ELR (cell line): ENCODE results near the gene KDR.

Experiments used
- DNase-seq: peaks from one replicate; pipeline ENCODE4 v3.0.0-alpha.2; 2015; ENCODE audit warnings: low read depth

The KDR gene

GRCh38 chr4:55078987-55079386 is 46.4 kb downstream of the KDR start:
- peak; percentile 45 for DNase-seq

DNA sequence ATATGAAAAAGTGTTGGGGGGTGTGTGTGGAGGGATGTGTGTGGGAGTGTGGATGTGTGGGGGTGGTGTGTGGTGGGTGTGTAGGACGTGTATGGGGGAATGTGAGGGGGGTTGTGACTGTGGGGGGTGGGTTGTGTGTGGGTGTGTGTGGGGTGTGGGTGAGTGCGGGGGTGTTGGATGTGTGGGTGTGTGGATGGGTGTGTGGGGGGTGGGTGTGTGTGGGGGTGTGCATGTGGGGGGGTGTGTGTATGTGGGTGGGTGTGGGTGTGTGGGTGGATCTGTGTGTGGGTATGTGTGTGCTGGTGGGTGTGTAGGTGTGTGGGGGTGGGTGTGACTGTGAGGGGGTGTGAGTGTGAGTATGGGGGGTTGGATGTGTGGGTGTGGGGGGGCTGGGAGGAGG is 47.8 kb downstream of the KDR start:
- no peak for DNase-seq

DNA sequence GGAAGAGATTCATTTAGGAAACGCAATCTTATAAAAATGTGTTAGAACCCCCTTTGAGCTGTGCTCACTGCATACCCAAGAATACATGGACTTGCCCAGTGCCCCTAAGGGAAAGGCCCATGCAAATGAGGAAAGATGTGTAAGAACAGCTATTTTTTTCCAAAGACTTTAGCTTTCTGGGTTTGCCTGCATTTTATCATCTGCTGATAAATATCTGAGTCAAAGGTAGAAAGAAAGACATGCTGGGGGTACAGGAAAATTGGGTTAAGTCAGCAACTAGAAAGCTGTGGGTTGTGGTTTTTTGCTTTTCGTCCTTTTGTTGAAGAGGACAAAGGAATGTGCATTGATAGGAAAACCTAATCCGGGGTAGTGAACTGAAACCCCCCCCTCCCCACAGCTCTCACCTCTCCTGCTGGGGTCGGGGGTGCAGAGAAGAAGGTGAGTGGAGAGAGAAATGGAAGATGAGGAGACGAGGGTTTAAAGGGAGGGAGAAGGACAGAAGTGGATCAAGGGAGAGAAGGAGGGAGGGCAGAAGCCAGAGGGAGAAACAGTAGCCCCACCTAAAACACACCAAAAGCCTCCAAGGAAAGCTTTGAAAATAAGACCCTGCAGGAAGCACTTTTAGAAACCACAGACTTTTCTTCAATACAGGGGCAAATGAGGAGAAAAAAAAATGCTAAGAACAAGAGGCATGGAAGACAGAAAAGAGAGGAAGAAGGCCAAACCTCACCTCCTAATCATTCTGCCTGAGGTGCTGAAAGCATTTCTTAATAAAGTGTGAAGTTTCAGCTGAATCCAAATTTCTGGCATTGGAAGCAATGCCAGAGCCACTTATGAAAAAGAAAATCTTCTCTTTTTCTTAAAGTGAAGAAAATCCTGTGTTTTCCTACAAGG is 49.3 kb downstream of the KDR start:
- no peak for DNase-seq

- no peak for DNase-seq
These were observed 50.0 kb downstream of the KDR start for GRCh38 chr4:55075376-55075775.

- DNase-seq: peak; percentile 2
These were observed 51.0 kb downstream of the KDR start for GRCh38 chr4:55074386-55074785.

DNA sequence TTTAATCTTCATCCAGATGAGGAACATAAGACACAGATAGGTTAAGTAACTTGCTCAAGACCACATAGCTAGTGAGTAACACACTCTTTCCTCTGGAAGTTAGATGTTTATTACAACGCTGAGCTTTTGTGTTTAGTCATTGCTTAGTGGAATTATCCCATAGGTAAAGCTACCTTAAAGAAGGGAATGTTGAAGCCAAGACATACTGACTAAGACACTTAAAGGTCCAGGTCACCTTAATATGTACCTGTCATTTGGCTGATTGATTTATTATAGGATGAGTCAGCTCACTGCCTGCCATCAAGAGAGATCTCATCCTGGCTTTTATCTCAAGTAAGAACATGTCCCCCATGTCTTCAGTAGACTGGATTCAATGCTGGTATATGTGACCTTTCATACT is 53.4 kb downstream of the KDR start:
- no peak for DNase-seq

DNA sequence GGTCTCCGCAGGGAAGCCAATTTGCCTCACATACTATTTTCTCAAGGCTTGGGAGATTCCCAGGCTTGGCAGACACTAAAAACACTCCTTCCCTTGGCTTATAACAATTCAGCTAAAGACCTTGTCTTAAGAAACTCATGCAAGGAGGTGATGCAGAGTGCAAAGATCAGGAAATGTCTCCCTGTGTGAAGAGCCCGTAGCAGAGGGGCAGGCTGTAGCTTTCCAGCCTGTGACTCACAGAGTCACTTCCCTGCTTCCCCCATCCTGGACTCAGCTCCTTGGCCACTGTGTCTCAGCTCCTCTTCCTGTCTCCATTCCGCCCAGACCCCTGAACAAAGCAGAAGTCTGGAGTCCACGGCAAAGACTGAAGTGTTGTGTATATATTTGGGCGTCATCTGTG is 56.1 kb downstream of the KDR start:
- DNase-seq: peak; percentile 20

DNA sequence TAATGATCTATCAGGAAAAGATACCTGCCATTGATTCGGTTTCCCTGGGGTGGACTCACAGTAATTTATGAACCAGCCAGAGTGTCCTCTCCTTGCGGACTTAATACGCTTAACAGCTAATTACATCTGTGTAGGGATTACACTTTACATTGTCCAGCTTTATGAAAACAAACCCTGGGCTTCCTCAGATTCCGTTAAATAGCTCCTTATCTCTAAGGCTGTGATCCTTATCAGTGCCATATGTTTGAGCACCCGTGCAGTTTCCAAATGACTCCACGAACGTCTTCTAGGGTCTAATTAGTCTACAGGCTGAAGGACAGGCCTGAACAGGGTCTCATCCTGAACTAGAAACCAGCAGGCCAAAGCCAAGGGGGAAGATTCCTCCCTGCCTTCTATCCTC is 56.9 kb downstream of the KDR start:
- DNase-seq: no peak

- DNase-seq: no peak
These were observed 59.4 kb downstream of the KDR start for GRCh38 chr4:55066018-55066417.

- no peak for DNase-seq
These were observed 69.9 kb downstream of the KDR start for GRCh38 chr4:55055529-55055928.

- DNase-seq: no peak
These were observed 73.9 kb downstream of the KDR start for GRCh38 chr4:55051532-55051931.

DNA sequence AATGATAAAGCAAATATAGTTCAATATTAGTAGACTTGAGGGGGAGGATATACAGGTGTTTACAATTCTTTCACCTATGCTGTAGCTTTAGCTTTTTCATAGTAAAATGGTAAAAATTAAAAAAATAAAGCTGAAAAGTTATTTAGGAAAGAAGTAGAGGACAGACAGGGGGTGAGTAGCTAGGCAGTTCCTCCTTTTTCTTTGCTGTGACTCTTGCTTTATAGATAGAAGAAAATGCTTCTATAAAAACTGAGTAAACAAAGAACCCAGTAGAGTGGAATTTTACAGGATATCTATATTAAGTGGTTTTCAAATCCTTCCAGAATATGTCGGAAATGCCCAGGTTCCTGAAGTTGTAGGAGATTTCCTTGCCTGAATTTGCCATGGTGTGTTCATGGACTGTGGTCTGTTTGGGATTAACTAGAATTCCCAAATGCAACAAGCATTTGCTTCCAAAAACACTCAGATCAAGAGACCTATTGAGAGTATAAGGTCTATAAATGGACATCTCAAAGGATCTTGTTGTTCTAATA is 74.9 kb downstream of the KDR start:
- DNase-seq: no peak

GRCh38 chr4:55038176-55038890 is 87.1 kb downstream of the KDR start:
- no peak for DNase-seq

DNA sequence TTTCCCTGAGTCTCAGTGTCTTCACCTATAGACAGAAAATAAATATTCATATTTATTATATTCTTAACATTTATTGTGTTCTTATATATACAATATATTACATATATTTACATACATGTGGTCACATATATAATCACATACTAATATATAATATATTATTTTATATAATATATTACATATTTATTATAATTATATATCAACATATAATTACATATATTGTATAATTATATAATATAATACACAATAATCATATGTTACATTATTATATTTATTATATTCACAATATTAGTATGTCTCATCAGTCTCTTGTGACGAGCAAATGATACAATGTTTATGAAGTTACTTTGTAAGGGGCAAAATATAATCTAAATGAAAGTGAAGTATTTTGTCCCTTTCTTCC is 87.7 kb downstream of the KDR start:
- DNase-seq: no peak

GRCh38 chr4:55036405-55036804 is 89.0 kb downstream of the KDR start:
- no peak for DNase-seq

DNA sequence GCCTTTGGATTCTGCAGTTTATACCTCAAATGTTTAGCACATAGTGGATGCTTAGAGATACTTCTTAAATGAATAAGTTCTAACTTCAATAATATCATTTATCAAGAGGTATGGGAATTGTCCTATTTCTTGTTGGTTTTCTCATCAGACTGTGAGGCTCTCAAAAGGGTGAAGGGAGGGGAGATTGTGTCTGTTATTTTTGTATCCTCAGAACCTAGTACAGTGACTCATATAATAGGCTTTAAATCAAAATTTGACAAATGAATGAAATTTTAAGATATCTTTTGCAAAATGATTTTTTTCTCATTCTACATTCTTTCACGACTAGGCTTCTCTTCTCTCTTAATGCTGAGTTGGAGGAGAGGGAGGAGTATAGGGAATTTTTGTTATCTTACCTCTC is 89.5 kb downstream of the KDR start:
- DNase-seq: no peak

DNA sequence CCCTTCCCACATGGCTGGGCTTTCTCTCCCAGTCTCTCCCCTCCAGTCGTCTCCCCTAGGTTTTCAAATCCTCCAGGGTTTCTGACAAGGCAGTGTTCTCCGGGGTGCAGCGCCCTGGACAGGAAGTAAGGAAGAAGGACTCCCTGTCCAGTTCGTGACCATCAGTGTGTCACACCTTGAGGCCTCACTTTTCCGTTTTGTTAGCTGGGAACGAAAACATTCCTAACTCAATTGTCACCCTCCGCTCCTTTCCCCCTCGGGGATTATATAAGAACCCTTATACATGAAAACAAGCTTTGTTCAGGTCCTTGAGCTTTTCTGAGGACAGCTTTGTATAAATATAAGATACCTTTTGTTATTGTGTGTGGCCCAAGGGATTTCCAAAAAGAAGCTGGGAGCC is 92.1 kb downstream of the KDR start:
- DNase-seq: peak; percentile 22

GRCh38 chr4:55032788-55033187 is 92.6 kb downstream of the KDR start:
- DNase-seq: no peak

DNA sequence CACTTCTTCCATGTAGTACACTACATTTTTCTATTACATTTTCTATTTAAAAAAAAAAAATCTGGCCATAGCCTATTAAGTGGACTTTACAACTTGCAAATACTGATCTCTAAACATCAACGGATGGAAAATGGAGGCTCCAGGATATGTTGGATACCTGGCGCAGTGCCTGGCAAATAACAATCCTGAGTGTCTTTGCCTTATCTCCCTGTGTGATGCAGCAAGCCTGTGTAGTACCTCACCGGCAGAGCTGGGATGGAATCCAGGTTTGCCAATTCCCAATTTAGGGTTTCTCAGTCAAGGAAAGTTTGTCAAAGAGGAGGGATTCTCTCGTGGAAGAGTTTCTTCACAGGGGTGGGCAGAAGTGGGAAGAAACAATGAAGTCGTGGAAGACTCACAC is 93.2 kb downstream of the KDR start:
- no peak for DNase-seq

GRCh38 chr4:55031158-55031557 is 94.2 kb downstream of the KDR start:
- DNase-seq: no peak

DNA sequence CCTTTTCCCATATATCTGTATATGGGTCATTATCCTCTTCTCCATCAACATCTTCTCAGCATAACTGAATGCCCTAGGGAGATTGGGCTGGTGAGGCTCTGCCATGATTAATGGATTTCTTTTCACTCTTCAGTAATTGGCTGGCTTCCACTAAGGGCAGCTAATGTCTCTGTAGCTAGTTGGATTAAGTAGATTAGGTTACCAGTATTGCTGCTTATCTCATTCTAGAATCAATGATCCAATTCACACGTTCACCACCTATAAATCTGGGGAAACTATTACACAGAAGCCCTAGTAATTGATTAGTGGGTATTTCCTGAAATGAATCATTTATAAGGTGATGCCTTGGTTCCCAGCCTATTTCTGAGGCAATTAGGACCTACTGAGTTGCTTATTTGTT is 94.8 kb downstream of the KDR start:
- DNase-seq: no peak

DNA sequence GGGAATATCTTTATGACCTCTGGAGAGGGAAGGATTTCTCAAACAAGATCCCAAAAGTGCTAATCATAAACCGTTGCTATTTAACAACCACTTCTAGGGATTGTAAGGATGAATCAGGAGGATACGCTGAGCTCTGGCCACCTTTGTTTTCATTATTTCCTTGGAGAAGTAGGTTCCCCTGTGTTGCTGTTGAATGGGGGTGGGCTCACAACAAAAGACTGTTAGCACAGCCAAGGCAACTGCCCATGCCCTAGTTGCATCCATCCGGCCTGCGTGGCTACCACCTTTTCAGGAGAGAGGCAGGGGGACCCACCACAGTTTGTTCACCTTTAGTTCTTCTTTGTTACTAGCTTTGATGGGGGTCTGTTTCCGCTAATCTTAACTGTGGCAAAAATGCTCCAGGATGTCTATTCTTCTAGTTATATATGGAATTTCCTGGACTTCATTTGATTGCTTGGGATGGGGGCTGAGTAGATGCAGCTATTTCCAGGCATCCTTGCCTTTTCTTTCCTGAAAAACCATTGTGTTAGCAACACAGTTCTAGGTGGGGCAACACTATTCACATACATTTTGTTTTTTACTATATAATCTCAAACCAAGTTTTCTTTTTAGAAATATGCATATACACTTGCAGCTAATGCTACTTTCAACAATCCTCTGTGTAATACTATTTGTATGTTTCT is 95.4 kb downstream of the KDR start:
- DNase-seq: no peak

GRCh38 chr4:55029321-55029720 is 96.1 kb downstream of the KDR start:
- no peak for DNase-seq
